K562 (cell line): ENCODE results near the gene TPD52L2. TPM values are rescaled to one million over a fixed set of nuclear protein-coding genes. Genes with fewer than 3 reads are reported as not detected.

Experiments
- ATAC-seq: fragments of 200-7000 bp; cut with Tn5 transposase; 3 replicates; pipeline ENCODE4 v1.9.1; 2020; ENCODE audit warnings: moderate library complexity
- BruUV-seq: library from RNA; stranded (reverse); fragments of 400-500 nt; replicated peaks from 2 replicates; lab custom pipeline; 2021; lab: Mats Ljungman, UMichigan
- CTCF ChIA-PET: fragments of 300-600 bp; formaldehyde crosslinking; extraction: SDS; loops from one replicate; lab custom pipeline; 2021; ENCODE audit warnings: low intra/inter-chr PET ratio; lab: Yijun Ruan, JAX
- POLR2A ChIA-PET: fragments of 300-600, 350-650 bp; sonication (Branson Sonifier 250); formaldehyde crosslinking; extraction: SDS; loops from one replicate; lab custom pipeline; 2021; ENCODE audit warnings: antibody characterized with exemption, inconsistent platforms; lab: Yijun Ruan, JAX
- DNase-seq, 4 experiments: peaks; one replicate each; pipeline versions ENCODE4 v3.0.0 to v3.0.0-alpha.2; 2011 to 2018; ENCODE audit warnings: low spot score in 3 of 4, mixed read lengths in 3 of 4; ENCODE audit errors: extremely low read depth in 1 of 4
- FAIRE-seq: peaks from 2 replicates; lab custom pipeline; 2011; peaks lifted over from hg19 to GRCh38; lab: Jason Lieb, UNC
- H2AFZ ChIP-seq: 2 replicates; pipeline ENCODE4 v1.6.0; 2011; ENCODE audit warnings: low read depth, low read length, control low read depth, inconsistent platforms
- H3K27ac ChIP-seq: fragments of 200-600 bp; 3 replicates; pipeline ENCODE4 v1.8.0; 2011; ENCODE audit warnings: low read depth, mild to moderate bottlenecking, control low read depth, inconsistent platforms, low read length, moderate library complexity, mixed read lengths; ENCODE audit errors: extremely low read depth
- H3K27me3 ChIP-seq, 2 experiments: fragments of 300-600 bp in 1 of 2; 2 replicates in 1 of 2; 3 replicates in 1 of 2; pipeline versions ENCODE4 v1.6.0 to v1.8.0; 2011; ENCODE audit warnings: inconsistent platforms in 2 of 2, low read length in 2 of 2, mild to moderate bottlenecking in 1 of 2, mixed read lengths in 1 of 2, moderate library complexity in 1 of 2; ENCODE audit not compliant: control insufficient read depth in 2 of 2, insufficient read depth in 2 of 2
- H3K36me3 ChIP-seq: fragments of 300-600 bp; 3 replicates; pipeline ENCODE4 v1.8.0; 2011; ENCODE audit warnings: mild to moderate bottlenecking, low read length, inconsistent platforms; ENCODE audit not compliant: control insufficient read depth, insufficient read depth
- H3K4me1 ChIP-seq, 2 experiments: fragments of 200-600 bp in 1 of 2; replicated peaks in 1 of 2; 2 replicates in 1 of 2; 3 replicates in 1 of 2; pipeline versions ENCODE4 v1.5.1 to v1.8.0; 2011; ENCODE audit warnings: inconsistent platforms in 2 of 2, low read length in 2 of 2, mild to moderate bottlenecking in 1 of 2, mixed read lengths in 1 of 2, moderate library complexity in 1 of 2; ENCODE audit not compliant: control insufficient read depth in 2 of 2, insufficient read depth in 2 of 2
- H3K4me2 ChIP-seq: 2 replicates; pipeline ENCODE4 v1.6.1; 2011; ENCODE audit warnings: low read length, control low read depth, inconsistent platforms, mixed read lengths; ENCODE audit not compliant: insufficient read depth
- H3K4me3 ChIP-seq: fragments of 200-600 bp; sonication (generic), shearing (Covaris generic); 2 replicates; pipeline ENCODE4 v1.5.1; 2016; ENCODE audit warnings: control low read depth, inconsistent platforms
- H3K79me2 ChIP-seq: fragments of 200-600 bp; 3 replicates; pipeline ENCODE4 v1.8.0; 2011; ENCODE audit warnings: low read length, inconsistent platforms; ENCODE audit not compliant: control insufficient read depth, insufficient read depth
- H3K9ac ChIP-seq, 2 experiments: 2 replicates each; pipeline versions ENCODE4 v1.6.0 to v1.6.1; 2011; ENCODE audit warnings: low read depth in 2 of 2, low read length in 2 of 2, control low read depth in 1 of 2, inconsistent platforms in 1 of 2, mild to moderate bottlenecking in 1 of 2, mixed read lengths in 1 of 2; ENCODE audit not compliant: insufficient read depth in 1 of 2
- H3K9me1 ChIP-seq: one replicate; pipeline ENCODE4 v1.6.0; 2011; ENCODE audit warnings: inconsistent platforms, mild to moderate bottlenecking, low read length, moderate library complexity; ENCODE audit not compliant: control insufficient read depth, insufficient read depth
- H3K9me3 ChIP-seq: replicated peaks from 2 replicates; pipeline ENCODE4 v1.5.1; 2011; ENCODE audit warnings: low read depth, low read length, inconsistent platforms; ENCODE audit not compliant: control insufficient read depth, insufficient read depth
- H4K20me1 ChIP-seq: replicated peaks from 2 replicates; pipeline ENCODE4 v1.6.1; 2011; ENCODE audit warnings: low read length, inconsistent platforms, mixed read lengths; ENCODE audit not compliant: control insufficient read depth, insufficient read depth
- AFF1 ChIP-seq, 2 experiments: fragments of 450-650 bp; IDR thresholded peaks; 2 replicates each; pipeline ENCODE4 v1.6.1; 2018; ENCODE audit warnings: mild to moderate bottlenecking in 2 of 2, low read depth in 1 of 2; ENCODE audit not compliant: partially characterized antibody in 2 of 2
- ESRRA ChIP-seq: fragments of 450-650 bp; IDR thresholded peaks from 2 replicates; pipeline ENCODE4 v1.6.1; 2014; ENCODE audit warnings: low read depth, mild to moderate bottlenecking, moderate library complexity, borderline replicate concordance
- ILF3 ChIP-seq: fragments of 450-650 bp; IDR thresholded peaks from 2 replicates; pipeline ENCODE4 v1.6.1; 2018; ENCODE audit warnings: antibody characterized with exemption, mild to moderate bottlenecking, moderate library complexity, borderline replicate concordance
- KDM1A ChIP-seq, 2 experiments: fragments of 450-650 bp; IDR thresholded peaks; 2 replicates each; pipeline ENCODE4 v1.6.1; 2016; ENCODE audit warnings: mild to moderate bottlenecking in 2 of 2
- RREB1 ChIP-seq: fragments of 250-450 bp; sonication (Bioruptor Pico); IDR thresholded peaks from 2 replicates; pipeline ENCODE4 v1.4.0; 2020
- SUPT5H ChIP-seq: fragments of 450-650 bp; IDR thresholded peaks from 2 replicates; pipeline ENCODE4 v1.6.1; 2016
- ZFP1 ChIP-seq: fragments of 450-650 bp; formaldehyde crosslinking; IDR thresholded peaks from 2 replicates; pipeline ENCODE4 v1.4.0; 2020; ENCODE audit warnings: mild to moderate bottlenecking, mixed read lengths
- ZNF75A ChIP-seq: fragments of 450-650 bp; formaldehyde crosslinking; IDR thresholded peaks from 2 replicates; pipeline ENCODE4 v1.4.0; 2020; ENCODE audit warnings: mild to moderate bottlenecking
- WGBS: fragments of 100-300 bp; shearing (Covaris generic); methylation state at CpG from one replicate; pipeline ENCODE4 v1.1.6; 2016; ENCODE audit warnings: low coverage, mixed read lengths; ENCODE audit not compliant: insufficient coverage; ENCODE audit errors: missing lambda C conversion rate; 5-methylcytosine and 5-hydroxymethylcytosine counted together
- in situ Hi-C: fragments of 300-500 bp; cut with MboI; formaldehyde crosslinking; loops from 4 replicates; pipeline ENCODE4 v1.15.0; 2018; ENCODE audit warnings: inconsistent platforms, mixed read lengths
- intact Hi-C: fragments of 100-400 bp; cut with micrococcal nuclease; formaldehyde crosslinking; loops from 2 replicates; pipeline ENCODE4 v1.14.2; 2022
- polyA plus RNA-seq, 8 experiments: library from polyadenylated mRNA; depleted of rRNA in 4 of 8; stranded (reverse) in 5 of 8; unstranded in 3 of 8; fragments of >200 nt; fragmentation: Nextera tagmentation in 2 of 8; fragmentation: Illumina TruSeq in 1 of 8; extraction: Ambion mirVana in 2 of 8; extraction: Trizol in 1 of 8; gene quantifications; 2 replicates each; pipeline versions ENCODE4 v1.2.1 to v1.2.3, GENCODE V29; 2011 to 2014; ENCODE audit warnings: inconsistent platforms in 1 of 8, missing spikeins in 1 of 8
- total RNA-seq, 7 experiments: library from RNA; depleted of rRNA in 6 of 7; stranded (reverse); fragments of >200 nt in 6 of 7; fragmentation: Illumina TruSeq in 2 of 7; extraction: Trizol in 2 of 7; gene quantifications; 2 replicates each; pipeline versions ENCODE4 v1.2.1 to v1.2.3, GENCODE V29; 2011 to 2021; ENCODE audit warnings: low replicate concordance in 1 of 7
- TF ChIP-seq, protein P1 (sequence below): fragments of 450-650 bp; formaldehyde crosslinking; IDR thresholded peaks from 2 replicates; pipeline ENCODE4 v1.4.0; 2020; ENCODE audit warnings: mild to moderate bottlenecking, mixed read lengths

The TPD52L2 gene
- total and polyA plus RNA-seq, 9 of the 15 experiments (the other 6 are each of a cell fraction or from before 2014, with no cell fraction given), result 1.9 to 117 (median 74.6) TPM

DNA sequence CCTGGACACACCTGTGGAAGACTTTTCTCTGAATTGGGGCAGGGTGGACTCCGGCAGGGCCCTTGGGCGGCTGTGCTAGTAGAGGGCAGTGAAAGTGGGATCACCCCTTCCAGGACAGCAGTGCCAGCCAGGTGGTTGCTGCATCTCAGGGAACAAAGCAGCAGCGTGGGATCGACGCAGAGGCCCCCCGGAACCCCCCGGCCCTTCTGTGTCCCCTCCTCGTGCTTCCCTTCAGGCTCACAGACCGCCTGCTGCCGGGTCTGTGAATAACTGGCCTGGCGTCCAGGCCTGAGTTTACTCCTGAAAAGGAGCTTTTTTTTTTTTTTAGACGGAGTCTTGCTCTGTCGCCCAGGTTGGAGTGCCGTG lies 21.0 kb downstream of the TPD52L2 start (continued):
- no peak for TF ChIP-seq RREB1 (CRISPR knock-in tag)
- no peak for TF ChIP-seq ILF3
- TF ChIP-seq KDM1A (IDR thresholded peaks at IDR 0.05), result no peak

GRCh38 chr20:63886921-63887320 lies 21.9 kb downstream of the TPD52L2 start:
- no TSS peak for BruUV-seq
- TF ChIP-seq ESRRA (no peak), AFF1 (IDR thresholded peaks at IDR 0.05; ENCODE audit: low read depth in 1 of 2, partially characterized antibody in 2 of 2) (no peak), ZFP1 (CRISPR knock-in tag) (no peak), ZNF75A (CRISPR knock-in tag) (no peak), SUPT5H (no peak)
- TF ChIP-seq, protein P1, sequence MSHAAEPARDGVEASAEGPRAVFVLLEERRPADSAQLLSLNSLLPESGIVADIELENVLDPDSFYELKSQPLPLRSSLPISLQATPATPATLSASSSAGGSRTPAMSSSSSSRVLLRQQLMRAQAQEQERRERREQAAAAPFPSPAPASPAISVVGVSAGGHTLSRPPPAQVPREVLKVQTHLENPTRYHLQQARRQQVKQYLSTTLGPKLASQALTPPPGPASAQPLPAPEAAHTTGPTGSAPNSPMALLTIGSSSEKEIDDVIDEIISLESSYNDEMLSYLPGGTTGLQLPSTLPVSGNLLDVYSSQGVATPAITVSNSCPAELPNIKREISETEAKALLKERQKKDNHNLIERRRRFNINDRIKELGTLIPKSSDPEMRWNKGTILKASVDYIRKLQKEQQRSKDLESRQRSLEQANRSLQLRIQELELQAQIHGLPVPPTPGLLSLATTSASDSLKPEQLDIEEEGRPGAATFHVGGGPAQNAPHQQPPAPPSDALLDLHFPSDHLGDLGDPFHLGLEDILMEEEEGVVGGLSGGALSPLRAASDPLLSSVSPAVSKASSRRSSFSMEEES (CRISPR knock-in tag), result no peak

More at GRCh38 chr20:63886921-63887320, 21.9 kb downstream of the TPD52L2 start:
- H3K36me3 ChIP-seq, result peaks cover 83% of the 10 kb centered on the region; the same call in 2 of the 3 replicates
- H3K79me2 ChIP-seq, result no peaks in the 10 kb centered on the region
- H3K4me3 ChIP-seq, result no peak overlapping the region
- no peak overlapping the region for H2AFZ ChIP-seq
- WGBS, result 98% methylated on average over 10 of the region's 11 CpGs
- no peak for ATAC-seq
- H3K27me3 ChIP-seq, result no peaks in the 10 kb centered on the region
- no peak overlapping the region for H3K27ac ChIP-seq
- H3K9me1 ChIP-seq, result no peaks in the 10 kb centered on the region
- in situ Hi-C loops, result no loop called here
- ChIA-PET POLR2A (interaction anchor here (1.3 kb wide), 1 partner anchor 15 kb away, joined by 5 read pairs; no protein-coding TSS in a partner anchor), CTCF (interaction anchor here (0.6 kb wide), 1 partner anchor 22 kb away, joined by 3 read pairs; the partner anchor contains the start of gene TPD52L2)
- H4K20me1 ChIP-seq, result peaks cover 11% of the 10 kb centered on the region
- H3K4me2 ChIP-seq, result no peak overlapping the region
- FAIRE-seq, result no peak
- H3K9ac ChIP-seq, result peak overlapping the region in 1 of 2 experiments; percentile 10; a peak in 1 of 4 replicates
- intact Hi-C loops, result no loop called here
- H3K4me1 ChIP-seq, result peaks cover 0 to 21% of the 10 kb centered on the region in 2 experiments; a peak in 2 of 5 replicates
- no peaks in the 10 kb centered on the region for H3K9me3 ChIP-seq
- DNase-seq, result no peak
